NB4 (cell line): ENCODE data around the gene DPT.

Source experiments
- DNase-seq: peaks from one replicate; pipeline ENCODE4 v3.0.0; 2010; ENCODE audit warnings: low read depth
- H3K4me3 ChIP-seq: one replicate; pipeline ENCODE4 v1.5.1; 2011; ENCODE audit warnings: mild to moderate bottlenecking, low read depth, low read length, moderate library complexity
- CTCF ChIP-seq: IDR thresholded peaks from one replicate; pipeline ENCODE4 v1.5.1; 2012; ENCODE audit warnings: low read depth, low read length
- MAX ChIP-seq: IDR thresholded peaks from 2 replicates; pipeline ENCODE4 v1.6.1; 2011; ENCODE audit warnings: low read depth, low read length
- MYC ChIP-seq: IDR thresholded peaks from 2 replicates; pipeline ENCODE4 v1.6.1; 2011; ENCODE audit warnings: low read depth, low read length
- POLR2A ChIP-seq: IDR thresholded peaks from 2 replicates; pipeline ENCODE4 v1.6.1; 2011; ENCODE audit warnings: mild to moderate bottlenecking; ENCODE audit not compliant: insufficient read length; ENCODE audit errors: extremely low read depth

The DPT gene

GRCh38 chr1:168693197-168693871 is 35.7 kb downstream of the DPT start:
- TF ChIP-seq MAX (no peak), POLR2A (no peak), MYC (no peak), CTCF (no peak)
- no peak for DNase-seq
- no peak overlapping the region for H3K4me3 ChIP-seq

GRCh38 chr1:168692472-168692871 is 36.5 kb downstream of the DPT start:
- no peak for DNase-seq
- TF ChIP-seq POLR2A (no peak), MYC (no peak), MAX (no peak), CTCF (no peak)

GRCh38 chr1:168691541-168691940 is 37.5 kb downstream of the DPT start:
- TF ChIP-seq MAX (no peak), MYC (no peak), POLR2A (no peak), CTCF (no peak)
- no peak for DNase-seq

More at GRCh38 chr1:168692472-168692871, 36.5 kb downstream of the DPT start:
- H3K4me3 ChIP-seq, result no peak overlapping the region

GRCh38 chr1:168689726-168690602 is 39.0 kb downstream of the DPT start:
- TF ChIP-seq CTCF (no peak), MAX (no peak), POLR2A (no peak), MYC (no peak)
- H3K4me3 ChIP-seq, result no peak overlapping the region
- no peak for DNase-seq

More at GRCh38 chr1:168691541-168691940, 37.5 kb downstream of the DPT start:
- H3K4me3 ChIP-seq, result no peak overlapping the region

- no peak overlapping the region for H3K4me3 ChIP-seq
- DNase-seq, result no peak
- TF ChIP-seq POLR2A (no peak), MYC (no peak), MAX (no peak), CTCF (no peak)
Measured at GRCh38 chr1:168689327-168689657, 39.7 kb downstream of the DPT start.
